HepG2 (cell line): Measurements from ENCODE around the gene DDT. TPM values are rescaled to one million over a fixed set of nuclear protein-coding genes. Genes with fewer than 3 reads are reported as not detected.

Experiments used
- HDAC1 ChIP-seq: sonication (generic); formaldehyde crosslinking; IDR thresholded peaks from 2 replicates; pipeline ENCODE4 v1.5.1; 2020; ENCODE audit warnings: mild to moderate bottlenecking, missing genetic modification reagents
- SP1 ChIP-seq, 2 experiments: fragments of 450-650 bp in 1 of 2; sonication (generic) in 1 of 2; formaldehyde crosslinking in 1 of 2; IDR thresholded peaks; 2 replicates each; pipeline versions ENCODE4 v1.4.0 to v1.6.1; 2016 to 2020; ENCODE audit warnings: missing genetic modification reagents in 1 of 2
- ZFAT ChIP-seq: sonication (generic); formaldehyde crosslinking; conservative IDR thresholded peaks from 2 replicates; pipeline ENCODE4 v1.8.1; 2023; ENCODE audit warnings: missing genetic modification reagents, inconsistent platforms
- polyA plus RNA-seq, 8 experiments: library from polyadenylated mRNA; depleted of rRNA in 3 of 8; stranded (reverse) in 7 of 8; unstranded in 1 of 8; fragments of >200 nt; fragmentation: Illumina TruSeq in 4 of 8; extraction: Trizol in 4 of 8; gene quantifications; 2 replicates each; pipeline versions ENCODE4 v1.2.1 to v1.2.3, GENCODE V29; 2011 to 2016; ENCODE audit warnings: low read depth in 4 of 8, missing spikeins in 1 of 8, mixed read lengths in 1 of 8; ENCODE audit not compliant: insufficient read depth in 1 of 8
- total RNA-seq, 5 experiments: library from RNA; depleted of rRNA; stranded (reverse); fragments of >200 nt; fragmentation: Illumina TruSeq; extraction: Trizol; gene quantifications; 2 replicates each; pipeline ENCODE4 v1.2.3, GENCODE V29; 2016; ENCODE audit warnings: low read depth in 1 of 5
- TF ChIP-seq, protein P1 (sequence below), 2 experiments: fragments of 450-650 bp in 1 of 2; sonication (generic) in 1 of 2; formaldehyde crosslinking; IDR thresholded peaks; 2 replicates each; pipeline versions ENCODE4 v1.5.0 to v1.8.0; 2020 to 2022; ENCODE audit warnings: mild to moderate bottlenecking in 1 of 2, missing genetic modification reagents in 1 of 2
- TF ChIP-seq, protein P2 (sequence below): sonication (generic); formaldehyde crosslinking; IDR thresholded peaks from 2 replicates; pipeline ENCODE4 v1.8.1; 2022; ENCODE audit warnings: low read depth, mild to moderate bottlenecking, missing genetic modification reagents
- TF ChIP-seq, protein P3 (sequence below): sonication (generic); formaldehyde crosslinking; IDR thresholded peaks from 2 replicates; pipeline ENCODE4 v1.4.0; 2020; ENCODE audit warnings: mild to moderate bottlenecking, missing genetic modification reagents, borderline replicate concordance
- TF ChIP-seq, protein P4 (sequence below): IDR thresholded peaks from 2 replicates; pipeline ENCODE4 v1.6.1; 2016; ENCODE audit warnings: low read depth, control low read depth

The DDT gene
- total and polyA plus RNA-seq, 2 of the 13 experiments (the other 11 are each of a cell fraction or from before 2014, with no cell fraction given): 143 to 181 TPM

DNA sequence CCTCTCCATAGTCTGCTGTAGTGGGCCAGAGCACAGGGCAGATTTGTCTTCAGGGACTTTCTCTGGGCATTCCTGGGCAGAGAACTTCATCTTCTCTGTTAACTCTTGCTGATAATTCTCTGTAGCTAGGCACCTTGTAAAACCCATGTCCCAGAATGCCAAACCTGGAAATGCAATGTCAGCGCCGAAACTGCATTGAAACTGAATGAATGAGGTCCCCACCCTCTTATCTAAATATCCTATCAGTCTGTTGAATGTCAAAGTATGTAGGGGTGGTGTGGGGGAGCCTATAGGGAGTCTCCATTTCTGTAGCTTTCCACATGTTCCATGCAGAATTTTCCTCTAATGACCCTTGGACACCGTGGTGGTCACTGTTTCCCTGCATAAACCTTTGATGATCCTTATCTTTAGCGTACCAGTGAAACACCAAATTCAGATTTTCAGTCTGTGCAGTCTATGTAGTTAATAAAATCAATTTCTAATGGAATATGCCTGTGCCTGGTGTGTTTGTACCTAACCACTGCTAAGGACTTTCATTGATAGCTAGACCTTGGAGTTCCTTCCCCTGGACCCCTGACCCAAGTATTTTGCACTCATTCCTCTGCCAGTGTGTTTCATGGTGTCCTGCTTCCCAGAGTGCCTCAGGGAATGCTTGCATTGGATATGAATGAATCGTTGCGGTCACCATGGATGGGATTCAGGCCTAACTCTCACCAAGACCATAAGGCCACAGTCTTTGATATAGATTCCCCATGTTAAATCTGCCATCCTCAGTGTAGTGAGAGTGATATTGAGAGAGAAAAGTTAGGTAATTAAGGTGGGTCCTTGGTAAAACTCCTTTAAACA is 34.4 kb upstream of the DDT start (continued):
- TF ChIP-seq, protein P1, sequence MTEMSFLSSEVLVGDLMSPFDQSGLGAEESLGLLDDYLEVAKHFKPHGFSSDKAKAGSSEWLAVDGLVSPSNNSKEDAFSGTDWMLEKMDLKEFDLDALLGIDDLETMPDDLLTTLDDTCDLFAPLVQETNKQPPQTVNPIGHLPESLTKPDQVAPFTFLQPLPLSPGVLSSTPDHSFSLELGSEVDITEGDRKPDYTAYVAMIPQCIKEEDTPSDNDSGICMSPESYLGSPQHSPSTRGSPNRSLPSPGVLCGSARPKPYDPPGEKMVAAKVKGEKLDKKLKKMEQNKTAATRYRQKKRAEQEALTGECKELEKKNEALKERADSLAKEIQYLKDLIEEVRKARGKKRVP (CRISPR knock-in tag; IDR thresholded peaks at IDR 0.05): 0 out of 4 replicates have a peak, but pooled peaks of 1 of the 2 experiments have one; percentile 26
- TF ChIP-seq SP1 (IDR thresholded peaks at IDR 0.05) (no peak), SP1 (CRISPR knock-in tag; IDR thresholded peaks at IDR 0.05) (0 out of 2 replicates have a peak, but pooled peaks have one; percentile 9), ZFAT (CRISPR knock-in tag) (no peak), HDAC1 (CRISPR knock-in tag) (peak; percentile 47)
- TF ChIP-seq, protein P2, sequence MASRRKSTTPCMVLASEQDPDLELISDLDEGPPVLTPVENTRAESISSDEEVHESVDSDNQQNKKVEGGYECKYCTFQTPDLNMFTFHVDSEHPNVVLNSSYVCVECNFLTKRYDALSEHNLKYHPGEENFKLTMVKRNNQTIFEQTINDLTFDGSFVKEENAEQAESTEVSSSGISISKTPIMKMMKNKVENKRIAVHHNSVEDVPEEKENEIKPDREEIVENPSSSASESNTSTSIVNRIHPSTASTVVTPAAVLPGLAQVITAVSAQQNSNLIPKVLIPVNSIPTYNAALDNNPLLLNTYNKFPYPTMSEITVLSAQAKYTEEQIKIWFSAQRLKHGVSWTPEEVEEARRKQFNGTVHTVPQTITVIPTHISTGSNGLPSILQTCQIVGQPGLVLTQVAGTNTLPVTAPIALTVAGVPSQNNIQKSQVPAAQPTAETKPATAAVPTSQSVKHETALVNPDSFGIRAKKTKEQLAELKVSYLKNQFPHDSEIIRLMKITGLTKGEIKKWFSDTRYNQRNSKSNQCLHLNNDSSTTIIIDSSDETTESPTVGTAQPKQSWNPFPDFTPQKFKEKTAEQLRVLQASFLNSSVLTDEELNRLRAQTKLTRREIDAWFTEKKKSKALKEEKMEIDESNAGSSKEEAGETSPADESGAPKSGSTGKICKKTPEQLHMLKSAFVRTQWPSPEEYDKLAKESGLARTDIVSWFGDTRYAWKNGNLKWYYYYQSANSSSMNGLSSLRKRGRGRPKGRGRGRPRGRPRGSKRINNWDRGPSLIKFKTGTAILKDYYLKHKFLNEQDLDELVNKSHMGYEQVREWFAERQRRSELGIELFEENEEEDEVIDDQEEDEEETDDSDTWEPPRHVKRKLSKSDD (CRISPR knock-in tag): no peak
- TF ChIP-seq, protein P3, sequence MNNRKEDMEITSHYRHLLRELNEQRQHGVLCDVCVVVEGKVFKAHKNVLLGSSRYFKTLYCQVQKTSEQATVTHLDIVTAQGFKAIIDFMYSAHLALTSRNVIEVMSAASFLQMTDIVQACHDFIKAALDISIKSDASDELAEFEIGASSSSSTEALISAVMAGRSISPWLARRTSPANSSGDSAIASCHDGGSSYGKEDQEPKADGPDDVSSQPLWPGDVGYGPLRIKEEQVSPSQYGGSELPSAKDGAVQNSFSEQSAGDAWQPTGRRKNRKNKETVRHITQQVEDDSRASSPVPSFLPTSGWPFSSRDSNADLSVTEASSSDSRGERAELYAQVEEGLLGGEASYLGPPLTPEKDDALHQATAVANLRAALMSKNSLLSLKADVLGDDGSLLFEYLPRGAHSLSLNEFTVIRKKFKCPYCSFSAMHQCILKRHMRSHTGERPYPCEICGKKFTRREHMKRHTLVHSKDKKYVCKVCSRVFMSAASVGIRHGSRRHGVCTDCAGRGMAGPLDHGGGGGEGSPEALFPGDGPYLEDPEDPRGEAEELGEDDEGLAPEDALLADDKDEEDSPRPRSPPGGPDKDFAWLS (CRISPR knock-in tag): no peak
- TF ChIP-seq, protein P4, sequence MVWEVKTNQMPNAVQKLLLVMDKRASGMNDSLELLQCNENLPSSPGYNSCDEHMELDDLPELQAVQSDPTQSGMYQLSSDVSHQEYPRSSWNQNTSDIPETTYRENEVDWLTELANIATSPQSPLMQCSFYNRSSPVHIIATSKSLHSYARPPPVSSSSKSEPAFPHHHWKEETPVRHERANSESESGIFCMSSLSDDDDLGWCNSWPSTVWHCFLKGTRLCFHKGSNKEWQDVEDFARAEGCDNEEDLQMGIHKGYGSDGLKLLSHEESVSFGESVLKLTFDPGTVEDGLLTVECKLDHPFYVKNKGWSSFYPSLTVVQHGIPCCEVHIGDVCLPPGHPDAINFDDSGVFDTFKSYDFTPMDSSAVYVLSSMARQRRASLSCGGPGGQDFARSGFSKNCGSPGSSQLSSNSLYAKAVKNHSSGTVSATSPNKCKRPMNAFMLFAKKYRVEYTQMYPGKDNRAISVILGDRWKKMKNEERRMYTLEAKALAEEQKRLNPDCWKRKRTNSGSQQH (CRISPR knock-in tag): 0 out of 2 replicates have a peak, but pooled peaks have one; percentile 62
- TF ChIP-seq, all 625 proteins: peak for 43
